Natural killer cell (primary cell): Measurements from ENCODE around the gene PIGT. TPM values are rescaled to one million over a fixed set of nuclear protein-coding genes. Genes with fewer than 3 reads are reported as not detected.

Experiments
- ATAC-seq, 3 donors: fragments of 150-1000 bp in 2 of 3; fragments of 200-7000 bp in 1 of 3; cut with Tn5 transposase; 1 replicate in 1 of 3; 2 replicates in 2 of 3; pipeline ENCODE4 v1.10.0; 2021; ENCODE audit warnings: mild to moderate bottlenecking in 2 of 3, moderate library complexity in 2 of 3
- DNase-seq, 2 donors: peaks; one replicate each; pipeline versions ENCODE4 v3.0.0 to v3.0.0-alpha.2; 2013 to 2021; ENCODE audit warnings: mixed read lengths in 1 of 2
- H3K27ac ChIP-seq: one replicate; pipeline ENCODE4 v1.5.1; 2013; ENCODE audit warnings: mild to moderate bottlenecking, low read length
- H3K27me3 ChIP-seq: one replicate; pipeline ENCODE4 v1.6.1; 2013; ENCODE audit warnings: low read length; ENCODE audit not compliant: control insufficient read depth, insufficient read depth
- H3K36me3 ChIP-seq: one replicate; pipeline ENCODE4 v1.6.1; 2013; ENCODE audit warnings: low read length; ENCODE audit not compliant: control insufficient read depth, insufficient read depth
- H3K4me1 ChIP-seq: one replicate; pipeline ENCODE4 v1.6.1; 2013; ENCODE audit warnings: low read length; ENCODE audit not compliant: control insufficient read depth, insufficient read depth
- H3K4me3 ChIP-seq: one replicate; pipeline ENCODE4 v1.5.1; 2013; ENCODE audit warnings: low read length
- H3K9me3 ChIP-seq: one replicate; pipeline ENCODE4 v1.6.1; 2013; ENCODE audit warnings: low read length; ENCODE audit not compliant: control insufficient read depth, insufficient read depth
- H3K27ac Mint-ChIP-seq, 2 donors: one replicate each; pipeline ENCODE4 v1.8.0; 2022; ENCODE audit warnings: mild to moderate bottlenecking in 2 of 2, mixed read lengths in 2 of 2, moderate library complexity in 1 of 2
- H3K27me3 Mint-ChIP-seq, 2 donors: one replicate each; pipeline ENCODE4 v1.8.0; 2022; ENCODE audit warnings: low read depth in 2 of 2, mixed read lengths in 2 of 2
- H3K36me3 Mint-ChIP-seq: one replicate; pipeline ENCODE4 v1.8.0; 2022; ENCODE audit warnings: mixed read lengths
- H3K4me1 Mint-ChIP-seq, 2 donors: one replicate each; pipeline ENCODE4 v1.8.0; 2022; ENCODE audit warnings: mixed read lengths in 2 of 2
- H3K4me3 Mint-ChIP-seq: one replicate; pipeline ENCODE4 v1.8.0; 2022; ENCODE audit warnings: mild to moderate bottlenecking, moderate library complexity, mixed read lengths
- H3K9me3 Mint-ChIP-seq, 2 donors: one replicate each; pipeline ENCODE4 v1.8.0; 2022; ENCODE audit warnings: mixed read lengths in 2 of 2
- CTCF ChIP-seq: fragments of 200-600 bp; IDR thresholded peaks from one replicate; pipeline ENCODE4 v1.8.0; 2022; ENCODE audit warnings: antibody characterized with exemption
- WGBS: methylation state at CpG from one replicate; pipeline ENCODE4 v1.1.7; 2013; ENCODE audit warnings: missing lambda C conversion rate; ENCODE audit not compliant: insufficient coverage; 5-methylcytosine and 5-hydroxymethylcytosine counted together
- intact Hi-C: fragments of 100-400 bp; cut with micrococcal nuclease; formaldehyde crosslinking; loops from one replicate; pipeline ENCODE4 v1.14.2; 2022
- total RNA-seq, 4 donors: library from RNA; stranded (reverse); fragments of 120-200 nt in 1 of 4; gene quantifications; one replicate each; pipeline versions ENCODE4 v1.2.3 to v1.2.4, GENCODE V29; 2013 to 2022

PIGT gene
- total RNA-seq, 3 donors from 2014 or later (not counting 1 experiment from before 2014, with no cell fraction given): 173 to 190 (median 187) TPM

- H3K4me1 ChIP-seq: peaks cover 17% of the 10 kb centered on the region
- Mint-ChIP-seq H3K27me3 (no peaks in the 10 kb centered on the region), H3K9me3 (peaks cover 0 to 3% of the 10 kb centered on the region in 2 donors), H3K27ac (no peak overlapping the region), H3K4me3 (no peak overlapping the region), H3K36me3 (no peaks in the 10 kb centered on the region), H3K4me1 (peaks cover 14 to 25% of the 10 kb centered on the region in 2 donors)
- H3K9me3 ChIP-seq: peaks cover 3% of the 10 kb centered on the region
- DNase-seq (no peak), ATAC-seq (no peak)
- no peak for TF ChIP-seq CTCF
- 94% methylated on average over 2 of the region's 2 CpGs for WGBS
- no peaks in the 10 kb centered on the region for H3K27me3 ChIP-seq
- intact Hi-C loops: no loop called here
- no peak overlapping the region for H3K4me3 ChIP-seq
- peaks cover 18% of the 10 kb centered on the region for H3K36me3 ChIP-seq
- no peak overlapping the region for H3K27ac ChIP-seq
Observed at GRCh38 chr20:45429618-45430017, 13.7 kb downstream of the PIGT start.

- peak; percentile 72 to 82 (median 81) for ATAC-seq
- intact Hi-C loops: loop anchor here (1.0 kb wide), 1 partner anchor 69 kb away; the partner anchor contains the start of gene SYS1
- Mint-ChIP-seq H3K9me3 (peaks cover 0 to 3% of the 10 kb centered on the region in 2 donors), H3K27ac (peak overlapping the region; percentile 69 to 81), H3K4me1 (peaks cover 14 to 32% of the 10 kb centered on the region in 2 donors), H3K4me3 (peak overlapping the region; percentile 35), H3K36me3 (no peaks in the 10 kb centered on the region), H3K27me3 (no peaks in the 10 kb centered on the region)
- Histone ChIP-seq H3K36me3 (peaks cover 3% of the 10 kb centered on the region), H3K4me3 (no peak overlapping the region), H3K27ac (peak overlapping the region; percentile 58), H3K27me3 (no peaks in the 10 kb centered on the region), H3K4me1 (peaks cover 26% of the 10 kb centered on the region), H3K9me3 (peaks cover 3% of the 10 kb centered on the region)
- under 1% methylated on average over 5 of the region's 5 CpGs for WGBS
- peak; percentile 40 to 54 for DNase-seq
- TF ChIP-seq CTCF: no peak
Observed at GRCh38 chr20:45432294-45432693, 16.4 kb downstream of the PIGT start.

GRCh38 chr20:45433316-45433715 lies 17.4 kb downstream of the PIGT start:
- WGBS: 95% methylated on average over 3 of the region's 3 CpGs
- Mint-ChIP-seq H3K4me3 (no peak overlapping the region), H3K36me3 (no peaks in the 10 kb centered on the region), H3K27me3 (no peaks in the 10 kb centered on the region), H3K9me3 (peaks cover 0 to 3% of the 10 kb centered on the region in 2 donors), H3K4me1 (peaks cover 14 to 32% of the 10 kb centered on the region in 2 donors), H3K27ac (peak overlapping the region; percentile 60 to 81)
- peaks cover 3% of the 10 kb centered on the region for H3K9me3 ChIP-seq
- peaks cover 26% of the 10 kb centered on the region for H3K4me1 ChIP-seq
- intact Hi-C loops: no loop called here
- H3K4me3 ChIP-seq: no peak overlapping the region
- no peaks in the 10 kb centered on the region for H3K36me3 ChIP-seq
- ATAC-seq (no peak), DNase-seq (no peak)
- no peaks in the 10 kb centered on the region for H3K27me3 ChIP-seq
- no peak overlapping the region for H3K27ac ChIP-seq
- no peak for TF ChIP-seq CTCF

- H3K27me3 Mint-ChIP-seq: no peaks in the 10 kb centered on the region
- intact Hi-C loops: no loop called here
- no peak overlapping the region for H3K4me3 ChIP-seq
Observed at GRCh38 chr20:45433976-45434375, 18.0 kb downstream of the PIGT start.

More at GRCh38 chr20:45433976-45434375, 18.0 kb downstream of the PIGT start:
- WGBS: 98% methylated on average over 4 of the region's 4 CpGs
- H3K4me1 Mint-ChIP-seq: peaks cover 14 to 32% of the 10 kb centered on the region in 2 donors
- H3K9me3 Mint-ChIP-seq: peaks cover 0 to 3% of the 10 kb centered on the region in 2 donors
- ATAC-seq (no peak), DNase-seq (no peak)
- Histone ChIP-seq H3K9me3 (peaks cover 3% of the 10 kb centered on the region), H3K27me3 (no peaks in the 10 kb centered on the region), H3K4me1 (peaks cover 26% of the 10 kb centered on the region), H3K36me3 (no peaks in the 10 kb centered on the region), H3K27ac (no peak overlapping the region)
- H3K4me3 Mint-ChIP-seq: peak overlapping the region; percentile 17
- H3K27ac Mint-ChIP-seq: peak overlapping the region; percentile 20 to 60
- TF ChIP-seq CTCF: no peak
- H3K36me3 Mint-ChIP-seq: no peaks in the 10 kb centered on the region
